Activated naive CD8-positive, alpha-beta T cell treated with anti-CD3 and anti-CD28 coated beads, Interleukin-2, amount 50 U/mL, for 24 hours (primary cell): ENCODE results near the gene MORF4L2.

ENCODE experiments used
- ATAC-seq: fragments of 150-1000 bp; cut with Tn5 transposase; one replicate; pipeline ENCODE4 v1.10.0; 2021
- DNase-seq: peaks from one replicate; pipeline ENCODE4 v3.0.0; 2021
- H3K27ac Mint-ChIP-seq: one replicate; pipeline ENCODE4 v1.8.0; 2021; ENCODE audit warnings: mild to moderate bottlenecking, mixed read lengths
- H3K27me3 Mint-ChIP-seq: one replicate; pipeline ENCODE4 v1.8.0; 2021; ENCODE audit warnings: mixed read lengths
- H3K36me3 Mint-ChIP-seq: one replicate; pipeline ENCODE4 v1.8.0; 2021; ENCODE audit warnings: low read depth, mixed read lengths
- H3K4me1 Mint-ChIP-seq: one replicate; pipeline ENCODE4 v1.8.0; 2021; ENCODE audit warnings: mixed read lengths
- H3K4me3 Mint-ChIP-seq: one replicate; pipeline ENCODE4 v1.8.0; 2021; ENCODE audit warnings: mild to moderate bottlenecking, moderate library complexity, mixed read lengths
- H3K9me3 Mint-ChIP-seq: one replicate; pipeline ENCODE4 v1.8.0; 2021; ENCODE audit warnings: mixed read lengths

The MORF4L2 gene

DNA sequence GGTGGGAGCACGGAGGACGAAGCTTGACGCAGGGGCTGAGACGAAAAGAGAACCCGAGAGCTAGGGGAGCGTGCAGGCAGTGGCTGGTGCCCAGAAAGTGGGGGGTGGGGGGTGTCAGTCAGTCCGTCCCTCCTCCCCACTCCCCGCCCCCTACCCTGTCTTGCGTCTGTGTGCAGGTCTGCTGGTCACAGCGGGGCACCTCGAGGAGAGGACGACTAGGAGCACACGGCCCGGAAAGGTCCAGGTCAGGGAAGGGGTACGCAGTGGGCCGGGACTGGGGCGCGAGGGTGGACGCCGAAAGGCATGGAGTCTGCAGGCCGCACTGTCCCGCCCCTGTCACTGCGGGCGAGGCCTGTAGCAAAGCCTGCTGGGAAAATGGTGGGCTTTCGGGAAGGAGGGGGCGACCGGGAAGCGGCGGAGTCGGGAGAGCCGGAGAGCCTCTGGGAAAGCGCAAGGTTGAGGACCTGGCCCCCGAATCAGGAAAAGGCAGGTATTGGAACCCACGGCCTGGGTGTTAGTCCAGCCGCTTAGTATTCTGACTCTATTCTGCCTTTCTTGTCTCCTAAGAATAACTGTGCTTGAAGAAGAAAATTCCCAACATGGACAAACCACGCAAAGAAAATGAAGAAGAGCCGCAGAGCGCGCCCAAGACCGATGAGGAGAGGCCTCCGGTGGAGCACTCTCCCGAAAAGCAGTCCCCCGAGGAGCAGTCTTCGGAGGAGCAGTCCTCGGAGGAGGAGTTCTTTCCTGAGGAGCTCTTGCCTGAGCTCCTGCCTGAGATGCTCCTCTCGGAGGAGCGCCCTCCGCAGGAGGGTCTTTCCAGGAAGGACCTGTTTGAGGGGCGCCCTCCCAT is 57.0 kb downstream of the MORF4L2 start:
- Mint-ChIP-seq H3K4me1 (peaks cover 16% of the 10 kb centered on the region), H3K27me3 (no peaks in the 10 kb centered on the region), H3K9me3 (no peaks in the 10 kb centered on the region), H3K36me3 (peaks cover 2% of the 10 kb centered on the region), H3K27ac (peak overlapping the region; percentile 64), H3K4me3 (peak overlapping the region; percentile 87)
- DNase-seq (peak; percentile 17), ATAC-seq (peak; percentile 55)

DNA sequence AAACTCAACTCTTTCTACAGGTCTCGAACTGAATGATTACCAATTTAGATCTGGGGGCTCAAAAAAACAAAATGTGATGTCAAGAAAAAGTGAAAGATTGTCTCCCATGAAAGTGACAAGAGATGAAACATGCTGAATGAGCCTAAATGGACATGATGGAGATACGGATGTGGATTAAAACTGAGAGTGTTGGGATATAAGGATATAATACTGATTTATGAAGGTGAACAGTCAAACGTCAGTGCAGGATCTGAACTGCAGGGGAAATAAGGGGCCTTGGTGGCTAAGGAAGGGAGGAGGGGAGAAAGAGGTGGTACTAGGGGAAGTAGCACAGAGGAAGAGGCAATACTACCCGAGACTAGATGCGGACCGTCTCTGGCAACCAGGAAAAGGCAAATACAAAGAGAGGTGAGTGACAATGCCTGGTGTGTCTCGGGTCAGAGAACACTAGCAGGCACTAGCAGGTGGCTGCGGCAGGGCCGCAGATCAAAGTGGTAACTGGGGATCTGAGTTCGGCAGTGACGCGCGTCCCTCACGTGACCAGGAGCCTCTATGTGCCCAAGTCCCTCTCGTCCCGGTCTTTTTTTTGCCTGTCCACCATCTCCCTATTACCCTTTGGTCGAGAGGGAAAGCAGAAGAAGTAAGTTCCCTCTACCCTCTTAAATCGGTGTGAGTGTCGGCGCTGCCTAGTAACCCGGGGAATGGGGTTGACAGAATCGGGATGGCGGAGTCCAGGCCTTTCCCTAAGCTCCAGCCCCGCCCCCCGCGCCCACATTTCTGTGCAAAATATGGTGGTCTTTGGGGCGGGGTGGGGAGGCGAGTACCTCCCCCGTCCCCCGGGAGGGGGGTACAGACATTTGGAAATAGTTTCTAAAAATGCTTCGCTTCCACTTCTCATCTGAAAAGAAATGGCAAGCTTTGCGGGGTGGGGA is 57.8 kb downstream of the MORF4L2 start, which contains the start of gene TCEAL1:
Gene TCEAL1, plus strand, starts transcription at position 590 of the 932 bp plus-strand sequence. CDS start 942 bp downstream, outside the sequence.
- Mint-ChIP-seq H3K4me3 (peak within 1 kb of the TSS; percentile 87), H3K36me3 (peaks cover 2% of the 10 kb centered on the region), H3K9me3 (no peaks in the 10 kb centered on the region), H3K27me3 (no peaks in the 10 kb centered on the region), H3K27ac (peak within 1 kb of the TSS; percentile 84), H3K4me1 (peaks cover 16% of the 10 kb centered on the region)
- peak; percentile 83 for ATAC-seq
- peak; percentile 43 for DNase-seq

DNA sequence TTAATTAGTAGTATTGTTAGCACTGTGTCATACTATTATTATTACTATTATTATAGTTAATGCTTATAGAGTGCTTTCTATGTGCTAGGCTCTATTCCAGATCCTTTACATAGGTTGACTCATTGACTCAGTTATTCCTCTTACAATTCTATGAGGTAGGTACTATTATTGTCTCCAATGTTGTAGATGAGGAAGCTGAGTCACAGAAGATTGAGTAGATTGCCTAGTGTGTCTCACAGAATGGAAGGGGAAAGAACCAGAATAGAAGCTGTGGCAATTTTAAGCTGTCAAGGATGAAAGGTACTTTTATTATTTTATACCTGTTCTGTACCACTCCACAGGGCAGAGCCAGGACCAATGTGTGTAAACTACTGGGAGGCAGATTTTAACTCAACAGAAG is 59.6 kb downstream of the MORF4L2 start:
- Mint-ChIP-seq H3K36me3 (peaks cover 2% of the 10 kb centered on the region), H3K27me3 (no peaks in the 10 kb centered on the region), H3K9me3 (no peaks in the 10 kb centered on the region), H3K4me1 (peaks cover 16% of the 10 kb centered on the region), H3K27ac (no peak overlapping the region), H3K4me3 (no peak overlapping the region)
- DNase-seq = no peak
- no peak for ATAC-seq
